ENCODE results near the gene FLNB. TPM values are rescaled to one million over a fixed set of nuclear protein-coding genes. Genes with fewer than 3 reads are reported as not detected.

Gene FLNB
- total and polyA plus RNA-seq, 2 of the 13 experiments (the other 11 are each of a cell fraction or from before 2014, with no cell fraction given) = 106 to 130 TPM

DNA sequence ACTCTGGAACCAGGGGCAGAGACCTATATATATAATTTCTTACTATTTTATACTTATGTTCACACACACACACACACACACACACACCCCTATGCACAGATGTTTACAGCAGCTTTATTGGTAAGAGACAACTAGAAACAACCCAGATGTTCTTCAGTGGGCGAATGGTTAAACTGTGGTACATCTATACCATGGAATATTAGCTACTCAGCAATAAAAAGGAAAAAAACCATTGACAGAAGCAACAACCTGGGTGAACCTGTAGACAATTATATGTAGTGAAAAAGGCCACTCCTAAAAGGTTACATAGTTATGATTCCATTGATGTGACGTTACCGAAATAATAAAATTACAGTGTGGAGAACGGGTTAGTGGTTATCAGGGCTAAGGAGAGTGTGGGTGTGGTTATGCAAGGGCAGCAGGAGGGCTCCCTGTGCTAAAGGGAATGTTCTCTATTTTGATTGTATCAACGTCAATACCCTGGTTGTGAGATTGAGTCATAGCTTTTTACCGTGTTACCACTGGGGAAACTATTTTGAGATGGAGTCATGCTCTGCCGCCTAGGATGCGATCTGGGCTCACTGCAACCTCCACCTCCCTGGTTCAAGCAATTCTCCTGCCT, 85.5 kb downstream of the FLNB start:
- CTCF ChIA-PET (ENCODE audit: low intra/inter-chr PET ratio, low total read pairs) = no interaction called here
- Histone ChIP-seq H3K79me2 (ENCODE audit: insufficient read depth, low read length) (peaks cover 32% of the 10 kb centered on the region), H3K9ac (ENCODE audit: insufficient read depth, low read depth, low read length) (no peak overlapping the region), H3K27me3 (ENCODE audit: control insufficient read depth in 1 of 2, insufficient read depth in 2 of 2, low read length in 2 of 2) (no peaks in the 10 kb centered on the region), H2AFZ (ENCODE audit: low read length) (no peak overlapping the region), H3K36me3 (replicated peaks in 1 of 2; ENCODE audit: control insufficient read depth in 1 of 2, insufficient read depth in 2 of 2, low read length in 2 of 2) (peaks cover 29 to 74% of the 10 kb centered on the region in 2 experiments), H3K4me2 (ENCODE audit: low read depth, low read length) (no peak overlapping the region), H3K4me1 (ENCODE audit: insufficient read depth, low read length) (peaks cover 6% of the 10 kb centered on the region; the same call in 1 of the 2 replicates), H3K27ac (ENCODE audit: extremely low read length, insufficient read depth, low read length) (no peak overlapping the region), H3K4me3 (replicated peaks in 1 of 3; ENCODE audit: insufficient read depth in 1 of 3, low read depth in 2 of 3, low read length in 3 of 3) (no peak overlapping the region), H4K20me1 (ENCODE audit: insufficient read depth, low read length) (peaks cover 5% of the 10 kb centered on the region; the same call in 1 of the 2 replicates), H3K9me3 (ENCODE audit: low read length) (no peaks in the 10 kb centered on the region)
- no peak for FAIRE-seq
- no peak for ATAC-seq
- POLR2A ChIA-PET = interaction anchor here (1.4 kb wide), 1 partner anchor 9 kb away, joined by 4 read pairs; no protein-coding TSS in a partner anchor
- no TSS peak for BruUV-seq (replicated peaks)
- WGBS (ENCODE audit: low lambda C conversion rate) = 95% methylated on average over 5 of the region's 8 CpGs
- intact Hi-C loops (cut with micrococcal nuclease; ENCODE audit: unreplicated experiment) = no loop called here
- TF ChIP-seq, protein P1, sequence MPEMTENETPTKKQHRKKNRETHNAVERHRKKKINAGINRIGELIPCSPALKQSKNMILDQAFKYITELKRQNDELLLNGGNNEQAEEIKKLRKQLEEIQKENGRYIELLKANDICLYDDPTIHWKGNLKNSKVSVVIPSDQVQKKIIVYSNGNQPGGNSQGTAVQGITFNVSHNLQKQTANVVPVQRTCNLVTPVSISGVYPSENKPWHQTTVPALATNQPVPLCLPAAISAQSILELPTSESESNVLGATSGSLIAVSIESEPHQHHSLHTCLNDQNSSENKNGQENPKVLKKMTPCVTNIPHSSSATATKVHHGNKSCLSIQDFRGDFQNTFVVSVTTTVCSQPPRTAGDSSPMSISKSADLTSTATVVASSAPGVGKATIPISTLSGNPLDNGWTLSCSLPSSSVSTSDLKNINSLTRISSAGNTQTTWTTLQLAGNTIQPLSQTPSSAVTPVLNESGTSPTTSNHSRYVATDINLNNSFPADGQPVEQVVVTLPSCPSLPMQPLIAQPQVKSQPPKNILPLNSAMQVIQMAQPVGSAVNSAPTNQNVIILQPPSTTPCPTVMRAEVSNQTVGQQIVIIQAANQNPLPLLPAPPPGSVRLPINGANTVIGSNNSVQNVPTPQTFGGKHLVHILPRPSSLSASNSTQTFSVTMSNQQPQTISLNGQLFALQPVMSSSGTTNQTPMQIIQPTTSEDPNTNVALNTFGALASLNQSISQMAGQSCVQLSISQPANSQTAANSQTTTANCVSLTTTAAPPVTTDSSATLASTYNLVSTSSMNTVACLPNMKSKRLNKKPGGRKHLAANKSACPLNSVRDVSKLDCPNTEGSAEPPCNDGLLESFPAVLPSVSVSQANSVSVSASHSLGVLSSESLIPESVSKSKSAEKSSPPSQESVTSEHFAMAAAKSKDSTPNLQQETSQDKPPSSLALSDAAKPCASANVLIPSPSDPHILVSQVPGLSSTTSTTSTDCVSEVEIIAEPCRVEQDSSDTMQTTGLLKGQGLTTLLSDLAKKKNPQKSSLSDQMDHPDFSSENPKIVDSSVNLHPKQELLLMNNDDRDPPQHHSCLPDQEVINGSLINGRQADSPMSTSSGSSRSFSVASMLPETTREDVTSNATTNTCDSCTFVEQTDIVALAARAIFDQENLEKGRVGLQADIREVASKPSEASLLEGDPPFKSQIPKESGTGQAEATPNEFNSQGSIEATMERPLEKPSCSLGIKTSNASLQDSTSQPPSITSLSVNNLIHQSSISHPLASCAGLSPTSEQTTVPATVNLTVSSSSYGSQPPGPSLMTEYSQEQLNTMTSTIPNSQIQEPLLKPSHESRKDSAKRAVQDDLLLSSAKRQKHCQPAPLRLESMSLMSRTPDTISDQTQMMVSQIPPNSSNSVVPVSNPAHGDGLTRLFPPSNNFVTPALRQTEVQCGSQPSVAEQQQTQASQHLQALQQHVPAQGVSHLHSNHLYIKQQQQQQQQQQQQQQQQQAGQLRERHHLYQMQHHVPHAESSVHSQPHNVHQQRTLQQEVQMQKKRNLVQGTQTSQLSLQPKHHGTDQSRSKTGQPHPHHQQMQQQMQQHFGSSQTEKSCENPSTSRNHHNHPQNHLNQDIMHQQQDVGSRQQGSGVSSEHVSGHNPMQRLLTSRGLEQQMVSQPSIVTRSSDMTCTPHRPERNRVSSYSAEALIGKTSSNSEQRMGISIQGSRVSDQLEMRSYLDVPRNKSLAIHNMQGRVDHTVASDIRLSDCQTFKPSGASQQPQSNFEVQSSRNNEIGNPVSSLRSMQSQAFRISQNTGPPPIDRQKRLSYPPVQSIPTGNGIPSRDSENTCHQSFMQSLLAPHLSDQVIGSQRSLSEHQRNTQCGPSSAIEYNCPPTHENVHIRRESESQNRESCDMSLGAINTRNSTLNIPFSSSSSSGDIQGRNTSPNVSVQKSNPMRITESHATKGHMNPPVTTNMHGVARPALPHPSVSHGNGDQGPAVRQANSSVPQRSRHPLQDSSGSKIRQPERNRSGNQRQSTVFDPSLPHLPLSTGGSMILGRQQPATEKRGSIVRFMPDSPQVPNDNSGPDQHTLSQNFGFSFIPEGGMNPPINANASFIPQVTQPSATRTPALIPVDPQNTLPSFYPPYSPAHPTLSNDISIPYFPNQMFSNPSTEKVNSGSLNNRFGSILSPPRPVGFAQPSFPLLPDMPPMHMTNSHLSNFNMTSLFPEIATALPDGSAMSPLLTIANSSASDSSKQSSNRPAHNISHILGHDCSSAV (CRISPR knock-in tag; IDR thresholded peaks at IDR 0.05; ENCODE audit: borderline replicate concordance) = no peak
- TF ChIP-seq MAFK (conservative IDR thresholded peaks at IDR 0.05 in 1 of 2, IDR thresholded peaks at IDR 0.05 in 1 of 2; ENCODE audit: low read length in 2 of 2) (peak in 1 of 2 experiments; percentile 49; a peak in 3 of 4 replicates), ZNF17 (CRISPR knock-in tag; IDR thresholded peaks at IDR 0.05) (no peak), KLF16 (CRISPR knock-in tag; IDR thresholded peaks at IDR 0.05) (no peak), RARA (CRISPR knock-in tag; IDR thresholded peaks at IDR 0.05) (no peak), MAFF (IDR thresholded peaks at IDR 0.05; ENCODE audit: low read depth, low read length) (peak; percentile 32; the same call in 1 of the 2 replicates), KDM5B (CRISPR knock-in tag; IDR thresholded peaks at IDR 0.05; ENCODE audit: borderline replicate concordance) (no peak), KLF11 (CRISPR knock-in tag; IDR thresholded peaks at IDR 0.05) (no peak), ZFP1 (CRISPR knock-in tag; IDR thresholded peaks at IDR 0.05) (no peak)
- no peak for DNase-seq (ENCODE audit: low spot score)
- in situ Hi-C loops (cut with HindIII; ENCODE audit: extremely low pct_ligation_motif_present, low pct_unique_long_range_greater_than_20kb) = no loop called here
